ENCODE results near the gene SPDYE2B.
"Not testable (repeated sequence)": the region's sequence is repeated elsewhere in the genome, so short reads cannot be mapped to it uniquely, and the experiment has no call there.

SPDYE2B gene

GRCh38 chr7:102675545-102675944, 25.4 kb downstream of the SPDYE2B start:
- not testable (repeated sequence) for H3K4me1 ChIP-seq

GRCh38 chr7:102680780-102681179, 30.7 kb downstream of the SPDYE2B start:
- not testable (repeated sequence) for H3K4me3 ChIP-seq, H4K20me1 ChIP-seq, H3K4me2 ChIP-seq, H3K36me3 ChIP-seq, H3K27me3 ChIP-seq, H3K27ac ChIP-seq, H3K9ac ChIP-seq, H3K9me3 ChIP-seq, H3K4me1 ChIP-seq

More at GRCh38 chr7:102675545-102675944, 25.4 kb downstream of the SPDYE2B start:
- not testable (repeated sequence) for H3K27ac ChIP-seq, H3K9me3 ChIP-seq, H3K4me2 ChIP-seq, H3K27me3 ChIP-seq, H3K9ac ChIP-seq, H3K36me3 ChIP-seq, H4K20me1 ChIP-seq, H3K4me3 ChIP-seq

- H3K27ac ChIP-seq, H3K4me3 ChIP-seq, H3K27me3 ChIP-seq, H3K9ac ChIP-seq, H3K9me3 ChIP-seq, H3K36me3 ChIP-seq, H3K4me2 ChIP-seq, H3K4me1 ChIP-seq, H4K20me1 ChIP-seq: not testable (repeated sequence)
Observed at GRCh38 chr7:102682560-102682959, 32.4 kb downstream of the SPDYE2B start.

GRCh38 chr7:102688299-102689036, 38.3 kb downstream of the SPDYE2B start:
- not testable (repeated sequence) for H3K36me3 ChIP-seq, H3K4me3 ChIP-seq, H4K20me1 ChIP-seq, H3K27ac ChIP-seq, H3K9me3 ChIP-seq, H3K9ac ChIP-seq, H3K4me2 ChIP-seq, H3K27me3 ChIP-seq, H3K4me1 ChIP-seq

DNA sequence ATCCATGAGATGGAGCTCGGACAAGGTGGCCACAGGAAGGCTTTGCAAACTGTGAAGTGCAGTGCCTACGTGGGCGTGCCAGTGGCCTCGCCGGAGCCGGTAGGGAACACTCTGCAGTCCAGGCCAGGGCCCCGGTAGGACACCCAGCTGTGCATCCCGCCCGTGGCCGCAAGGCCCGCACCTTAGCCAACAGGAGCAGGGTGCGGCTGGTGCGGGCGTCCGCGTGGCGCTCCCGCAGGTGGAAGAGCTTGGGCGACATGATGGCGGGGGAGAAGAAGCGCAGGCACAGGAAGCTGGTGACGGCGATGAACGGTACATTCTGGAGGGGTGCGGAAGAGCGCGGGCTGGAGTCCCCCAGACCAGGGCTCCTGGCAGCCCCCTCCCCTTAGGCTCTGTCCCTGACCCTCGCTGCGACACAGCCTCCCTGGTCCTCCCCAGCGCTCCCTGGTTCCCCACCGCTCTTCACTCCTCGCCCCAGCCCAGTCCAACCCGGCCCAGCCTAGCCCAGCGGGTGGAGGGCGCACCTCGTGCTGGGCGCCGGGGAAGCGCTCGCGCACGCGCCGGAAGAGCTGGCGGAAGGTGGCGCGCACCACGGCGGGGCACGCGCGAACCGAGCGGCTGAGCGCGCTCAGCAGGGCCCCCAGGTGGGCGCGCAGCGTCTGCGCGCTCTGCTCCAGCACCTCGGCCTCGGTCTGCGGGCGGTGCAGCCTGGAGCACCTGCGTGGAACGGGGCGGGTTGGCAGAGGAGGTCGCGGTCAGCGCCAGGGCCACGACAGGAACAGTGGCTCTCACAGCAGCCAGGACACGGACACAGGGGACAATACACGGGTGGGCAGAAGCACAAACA, 39.5 kb downstream of the SPDYE2B start:
- not testable (repeated sequence) for H3K9me3 ChIP-seq, H3K9ac ChIP-seq, H3K27ac ChIP-seq, H3K4me1 ChIP-seq, H3K27me3 ChIP-seq, H3K4me2 ChIP-seq, H3K4me3 ChIP-seq, H4K20me1 ChIP-seq, H3K36me3 ChIP-seq

DNA sequence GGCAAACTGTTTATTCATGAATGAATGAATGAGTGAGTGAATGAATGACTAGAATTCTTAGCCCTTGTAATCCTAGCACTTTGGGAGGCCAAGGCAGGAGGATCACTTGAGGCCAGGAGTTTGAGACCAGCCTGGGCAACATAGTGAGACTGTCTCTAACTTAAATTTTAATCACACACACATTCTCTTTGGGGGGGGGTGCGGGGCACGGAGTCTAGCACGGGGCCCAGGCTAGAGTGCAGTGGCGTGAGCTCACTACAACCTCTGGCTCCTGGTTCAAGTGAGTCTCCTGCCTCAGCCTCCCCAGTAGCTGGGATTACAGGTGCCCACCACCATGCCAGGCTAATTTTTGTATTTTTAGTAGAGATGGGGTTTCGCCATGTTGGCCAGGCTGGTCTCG, 40.5 kb downstream of the SPDYE2B start:
- H3K36me3 ChIP-seq, H4K20me1 ChIP-seq, H3K4me3 ChIP-seq, H3K4me2 ChIP-seq, H3K27ac ChIP-seq, H3K9ac ChIP-seq, H3K9me3 ChIP-seq, H3K27me3 ChIP-seq, H3K4me1 ChIP-seq: not testable (repeated sequence)

- H3K9ac ChIP-seq, H3K4me3 ChIP-seq, H3K36me3 ChIP-seq, H3K4me1 ChIP-seq, H3K27me3 ChIP-seq, H3K27ac ChIP-seq, H3K9me3 ChIP-seq, H3K4me2 ChIP-seq, H4K20me1 ChIP-seq: not testable (repeated sequence)
Observed at GRCh38 chr7:102694008-102694407, 43.9 kb downstream of the SPDYE2B start.

GRCh38 chr7:102695033-102695552, 45.0 kb downstream of the SPDYE2B start:
- H3K9me3 ChIP-seq, H3K4me1 ChIP-seq, H3K27me3 ChIP-seq, H3K36me3 ChIP-seq, H3K4me2 ChIP-seq, H4K20me1 ChIP-seq, H3K9ac ChIP-seq, H3K27ac ChIP-seq, H3K4me3 ChIP-seq: not testable (repeated sequence)

GRCh38 chr7:102696009-102696408, 45.9 kb downstream of the SPDYE2B start:
- H3K4me2 ChIP-seq = not testable (repeated sequence)

DNA sequence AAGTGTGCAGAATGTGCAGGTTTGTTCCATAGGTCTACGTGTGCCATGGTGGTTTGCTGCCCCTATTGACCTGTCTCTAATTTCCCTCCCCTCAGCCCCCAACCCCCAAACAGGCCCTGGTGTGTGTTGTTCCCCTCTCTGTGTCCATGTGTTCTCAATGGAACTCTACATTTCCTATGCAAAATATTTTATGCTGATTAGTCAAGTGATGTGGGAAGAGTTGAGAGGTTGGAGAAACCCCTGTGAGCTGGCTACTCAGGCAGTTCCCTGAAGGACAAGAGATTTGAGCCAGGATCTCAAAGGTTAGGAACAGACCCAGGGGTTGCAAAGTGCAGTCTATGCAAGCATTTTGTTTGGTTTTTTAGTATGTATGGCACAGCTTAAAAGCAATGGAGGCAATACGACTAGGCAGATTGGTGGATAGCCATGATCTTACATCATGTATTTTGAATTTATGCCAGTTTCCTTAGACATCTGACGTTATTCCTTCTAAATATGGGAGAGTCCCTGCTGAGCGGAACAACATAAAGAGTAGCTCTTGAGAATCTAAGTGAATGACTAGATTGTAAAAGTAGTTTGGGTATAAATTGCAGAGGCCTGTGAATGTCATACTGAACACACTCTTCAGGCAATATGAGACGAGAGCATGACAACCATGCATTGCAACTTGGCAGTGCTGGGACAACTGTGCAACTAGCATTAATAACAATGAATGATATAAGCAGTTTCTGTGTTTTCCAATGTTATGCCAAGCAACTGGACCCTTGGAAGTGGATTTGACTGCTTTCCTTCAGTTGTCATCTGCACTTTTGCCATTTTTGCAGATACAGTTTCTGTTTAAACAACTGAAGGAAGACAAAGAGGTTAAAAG, 47.8 kb downstream of the SPDYE2B start:
- H3K4me1 ChIP-seq, H3K27ac ChIP-seq: not testable (repeated sequence)

More at GRCh38 chr7:102696009-102696408, 45.9 kb downstream of the SPDYE2B start:
- H3K9ac ChIP-seq, H3K27me3 ChIP-seq, H3K27ac ChIP-seq, H4K20me1 ChIP-seq, H3K4me1 ChIP-seq, H3K36me3 ChIP-seq, H3K9me3 ChIP-seq, H3K4me3 ChIP-seq: not testable (repeated sequence)

DNA sequence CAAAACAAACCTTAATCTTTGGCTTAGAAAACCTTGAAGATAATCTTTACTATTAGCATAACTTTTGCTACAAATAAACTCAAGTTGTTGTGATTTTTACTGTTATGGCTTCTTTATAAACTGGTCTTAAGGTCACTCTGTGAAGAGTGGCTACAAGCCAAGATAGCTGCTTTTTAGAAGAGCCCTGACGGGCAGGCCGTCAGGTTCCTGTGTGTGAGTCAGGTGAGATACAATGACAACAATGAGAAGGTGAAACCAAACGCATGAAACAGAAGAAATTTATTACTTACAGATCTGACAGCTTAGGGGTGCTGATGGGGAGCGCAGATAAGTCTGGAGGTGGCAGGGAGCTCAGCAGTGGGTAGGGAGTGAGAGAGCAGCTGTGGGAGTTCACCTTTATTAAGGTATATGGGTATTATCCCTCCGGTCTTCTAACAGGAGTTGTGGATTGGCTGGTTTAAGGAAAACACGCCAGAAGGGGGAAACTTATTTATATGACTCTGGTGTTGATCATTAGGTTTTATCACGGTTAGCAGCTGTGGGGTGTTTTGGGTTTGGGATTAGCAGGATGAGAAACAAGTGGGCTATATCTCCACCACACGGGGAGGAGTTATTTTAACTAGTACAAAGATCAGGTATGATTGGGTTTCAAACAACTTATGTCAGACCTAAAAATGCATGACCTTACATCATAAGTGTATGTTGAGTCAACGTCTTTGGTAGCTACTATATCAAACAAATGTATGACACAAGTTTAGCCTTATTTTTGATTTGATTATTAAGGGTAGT, 49.0 kb downstream of the SPDYE2B start:
- H3K4me1 ChIP-seq, H3K9me3 ChIP-seq, H3K36me3 ChIP-seq, H3K4me2 ChIP-seq, H4K20me1 ChIP-seq, H3K4me3 ChIP-seq, H3K27me3 ChIP-seq, H3K27ac ChIP-seq, H3K9ac ChIP-seq: not testable (repeated sequence)

More for the DNA sequence above, 47.8 kb downstream of the SPDYE2B start:
- H4K20me1 ChIP-seq, H3K9me3 ChIP-seq, H3K4me2 ChIP-seq, H3K36me3 ChIP-seq, H3K9ac ChIP-seq, H3K4me3 ChIP-seq, H3K27me3 ChIP-seq: not testable (repeated sequence)
